IPS-15b (cell line): Measurements from ENCODE around the gene CYTL1.

Experiments used
- H3K27me3 ChIP-seq: one replicate; pipeline ENCODE4 v1.6.1; 2013; ENCODE audit warnings: low read length; ENCODE audit not compliant: control insufficient read depth, insufficient read depth
- H3K36me3 ChIP-seq: one replicate; pipeline ENCODE4 v1.6.1; 2013; ENCODE audit warnings: low read length; ENCODE audit not compliant: control insufficient read depth, insufficient read depth
- H3K4me1 ChIP-seq: one replicate; pipeline ENCODE4 v1.6.1; 2013; ENCODE audit warnings: mild to moderate bottlenecking, low read length; ENCODE audit not compliant: control insufficient read depth, insufficient read depth
- H3K4me3 ChIP-seq: one replicate; pipeline ENCODE4 v1.5.1; 2013; ENCODE audit warnings: low read depth, low read length
- H3K9ac ChIP-seq: one replicate; pipeline ENCODE4 v1.6.1; 2013; ENCODE audit warnings: low read depth, mild to moderate bottlenecking, low read length
- H3K9me3 ChIP-seq: one replicate; pipeline ENCODE4 v1.6.1; 2013; ENCODE audit warnings: mild to moderate bottlenecking, low read length; ENCODE audit not compliant: control insufficient read depth, insufficient read depth

CYTL1 gene

GRCh38 chr4:5030927-5031326 is 11.7 kb upstream of the CYTL1 start:
- Histone ChIP-seq H3K9ac (no peak overlapping the region), H3K4me3 (no peak overlapping the region), H3K36me3 (no peaks in the 10 kb centered on the region), H3K9me3 (no peaks in the 10 kb centered on the region), H3K27me3 (no peaks in the 10 kb centered on the region), H3K4me1 (no peaks in the 10 kb centered on the region)

GRCh38 chr4:5030221-5030620 is 11.0 kb upstream of the CYTL1 start:
- Histone ChIP-seq H3K27me3 (no peaks in the 10 kb centered on the region), H3K4me3 (no peak overlapping the region), H3K9me3 (no peaks in the 10 kb centered on the region), H3K9ac (no peak overlapping the region), H3K4me1 (no peaks in the 10 kb centered on the region), H3K36me3 (no peaks in the 10 kb centered on the region)

- Histone ChIP-seq H3K9me3 (no peaks in the 10 kb centered on the region), H3K4me3 (no peak overlapping the region), H3K4me1 (no peaks in the 10 kb centered on the region), H3K36me3 (no peaks in the 10 kb centered on the region), H3K27me3 (no peaks in the 10 kb centered on the region), H3K9ac (no peak overlapping the region)
Observed at GRCh38 chr4:5029447-5029846, 10.2 kb upstream of the CYTL1 start.

DNA sequence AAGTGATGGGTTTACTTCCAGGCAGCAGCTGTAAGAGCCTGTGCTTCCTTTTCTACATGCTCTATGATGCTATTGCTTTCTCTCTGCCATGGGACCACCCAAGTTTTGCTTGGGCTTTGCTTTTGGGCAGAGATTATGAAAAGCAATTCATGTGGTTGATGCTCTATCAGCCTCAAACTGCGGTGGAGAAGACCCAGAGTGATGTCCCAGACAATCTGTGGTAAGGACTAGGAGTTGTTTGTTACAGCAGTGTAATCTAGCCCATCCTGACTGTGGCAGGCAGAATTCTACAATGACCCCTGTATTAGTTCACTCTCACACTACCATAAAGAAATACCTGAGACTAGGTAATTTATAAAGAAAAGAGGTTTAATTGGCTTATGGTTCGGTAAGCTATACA is 9.2 kb upstream of the CYTL1 start:
- Histone ChIP-seq H3K4me3 (no peak overlapping the region), H3K36me3 (no peaks in the 10 kb centered on the region), H3K9me3 (no peaks in the 10 kb centered on the region), H3K9ac (no peak overlapping the region), H3K27me3 (no peaks in the 10 kb centered on the region), H3K4me1 (no peaks in the 10 kb centered on the region)

DNA sequence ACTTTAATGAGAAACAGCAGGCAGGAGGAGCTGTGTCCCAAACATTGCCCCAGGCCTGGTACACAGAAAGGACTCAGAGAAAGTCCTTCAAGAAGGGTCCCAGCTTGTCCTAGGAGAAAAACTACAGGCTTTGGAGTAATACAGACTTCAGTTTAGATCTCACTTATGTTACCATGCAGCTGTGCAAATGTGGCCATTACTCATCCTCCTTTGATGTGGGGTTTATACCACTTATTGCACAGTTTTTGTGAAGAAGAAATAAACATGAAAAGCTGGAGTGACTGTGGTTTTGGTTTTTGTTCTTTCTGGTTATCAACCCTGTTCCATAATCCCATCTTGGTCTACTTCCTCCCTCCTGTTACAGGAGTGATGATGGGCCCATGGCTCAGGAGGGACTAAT is 8.1 kb upstream of the CYTL1 start:
- H3K4me3 ChIP-seq = no peak overlapping the region
- H3K9ac ChIP-seq = no peak overlapping the region
- H3K9me3 ChIP-seq = no peaks in the 10 kb centered on the region

DNA sequence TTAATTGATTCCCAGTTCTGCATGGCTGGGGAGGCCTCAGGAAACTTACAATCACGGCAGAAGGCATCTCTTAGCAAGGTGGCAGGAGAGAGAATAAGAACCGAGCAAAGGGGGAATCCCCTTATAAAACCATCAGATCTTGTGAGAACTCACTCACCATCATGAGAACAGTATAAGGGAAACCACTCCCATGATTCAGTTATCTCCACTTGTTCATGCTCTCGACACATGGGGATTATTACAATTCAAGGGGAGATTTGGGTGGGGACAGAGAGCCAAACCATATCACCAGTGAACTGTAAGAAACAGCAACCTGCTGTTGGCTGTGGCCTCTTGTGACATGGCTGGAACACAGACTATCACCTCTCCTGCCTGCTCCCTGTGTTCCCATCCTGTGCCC is 7.1 kb upstream of the CYTL1 start:
- Histone ChIP-seq H3K9me3 (no peaks in the 10 kb centered on the region), H3K27me3 (no peaks in the 10 kb centered on the region)

More for the DNA sequence above, 8.1 kb upstream of the CYTL1 start:
- Histone ChIP-seq H3K4me1 (no peaks in the 10 kb centered on the region), H3K36me3 (no peaks in the 10 kb centered on the region), H3K27me3 (no peaks in the 10 kb centered on the region)

GRCh38 chr4:5024673-5025072 is 5.4 kb upstream of the CYTL1 start:
- Histone ChIP-seq H3K4me3 (no peak overlapping the region), H3K4me1 (no peaks in the 10 kb centered on the region), H3K9me3 (no peaks in the 10 kb centered on the region), H3K36me3 (no peaks in the 10 kb centered on the region), H3K27me3 (peaks cover 4% of the 10 kb centered on the region), H3K9ac (no peak overlapping the region)

More for the DNA sequence above, 7.1 kb upstream of the CYTL1 start:
- Histone ChIP-seq H3K4me1 (no peaks in the 10 kb centered on the region), H3K4me3 (no peak overlapping the region), H3K36me3 (no peaks in the 10 kb centered on the region), H3K9ac (no peak overlapping the region)

GRCh38 chr4:5021546-5021945 is 2.3 kb upstream of the CYTL1 start:
- no peaks in the 10 kb centered on the region for H3K9me3 ChIP-seq
- H3K9ac ChIP-seq = no peak overlapping the region
- no peaks in the 10 kb centered on the region for H3K4me1 ChIP-seq
- peaks cover 4% of the 10 kb centered on the region for H3K27me3 ChIP-seq
- H3K36me3 ChIP-seq = no peaks in the 10 kb centered on the region
- no peak overlapping the region for H3K4me3 ChIP-seq

DNA sequence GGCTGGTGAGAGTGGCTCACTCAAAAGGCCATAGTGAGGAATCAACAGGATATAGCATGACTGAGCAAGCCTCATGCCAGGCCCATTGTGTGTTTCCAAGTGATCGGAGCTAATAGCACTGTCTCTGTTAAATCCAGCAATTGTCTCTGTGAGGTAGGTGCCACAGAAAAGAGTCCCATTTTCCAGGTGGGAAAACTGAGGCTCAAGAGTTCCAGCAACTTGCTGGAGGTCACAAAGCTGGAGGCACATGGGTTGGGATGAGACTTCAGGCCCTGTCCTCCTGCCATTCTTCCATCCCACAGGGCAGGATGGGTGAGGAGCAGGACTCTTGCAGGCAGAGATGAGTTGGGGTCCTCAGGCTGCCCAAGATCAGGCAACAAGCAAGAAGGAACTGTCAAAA is 1.1 kb upstream of the CYTL1 start:
- Histone ChIP-seq H3K4me1 (no peaks in the 10 kb centered on the region), H3K27me3 (peaks cover 4% of the 10 kb centered on the region), H3K9me3 (no peaks in the 10 kb centered on the region), H3K36me3 (no peaks in the 10 kb centered on the region), H3K9ac (no peak overlapping the region), H3K4me3 (no peak overlapping the region)

DNA sequence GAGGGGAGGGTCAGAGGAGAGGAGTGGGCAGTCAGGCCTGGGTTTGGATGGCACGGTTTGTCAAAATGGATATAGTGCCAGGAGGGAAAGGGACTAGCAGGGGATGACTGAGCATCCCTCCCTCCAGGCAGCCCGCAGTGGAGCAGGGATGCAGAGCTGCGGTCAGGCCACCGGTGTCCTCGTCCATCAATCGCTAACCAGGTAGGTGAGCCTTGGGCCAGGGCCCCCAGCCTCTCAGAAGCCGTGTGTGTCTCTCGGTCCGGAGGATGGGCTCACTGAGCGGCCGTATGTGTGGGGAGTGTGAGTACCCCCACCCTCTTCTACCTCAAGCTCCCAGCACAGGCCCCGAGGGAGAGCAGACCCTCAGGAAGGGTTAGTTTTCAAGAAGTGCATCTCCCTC is 538 bp upstream of the CYTL1 start:
- Histone ChIP-seq H3K27me3 (peaks cover 4% of the 10 kb centered on the region), H3K9ac (no peak overlapping the region), H3K4me3 (peak overlapping the region; percentile 19), H3K36me3 (no peaks in the 10 kb centered on the region), H3K4me1 (no peaks in the 10 kb centered on the region), H3K9me3 (no peaks in the 10 kb centered on the region)

- H3K9ac ChIP-seq = no peak overlapping the region
- no peak overlapping the region for H3K4me3 ChIP-seq
- H3K9me3 ChIP-seq = no peaks in the 10 kb centered on the region
- no peaks in the 10 kb centered on the region for H3K4me1 ChIP-seq
- H3K27me3 ChIP-seq = peaks cover 4% of the 10 kb centered on the region
- H3K36me3 ChIP-seq = no peaks in the 10 kb centered on the region
Observed at GRCh38 chr4:5018603-5019002, 655 bp downstream of the CYTL1 start.

GRCh38 chr4:5018096-5018495 is 1.2 kb downstream of the CYTL1 start:
- Histone ChIP-seq H3K9me3 (no peaks in the 10 kb centered on the region), H3K9ac (no peak overlapping the region), H3K4me1 (no peaks in the 10 kb centered on the region), H3K4me3 (no peak overlapping the region), H3K27me3 (peaks cover 4% of the 10 kb centered on the region), H3K36me3 (no peaks in the 10 kb centered on the region)
